ENCODE measurements around the gene PLEKHM2.
"Not testable (repeated sequence)": the region's sequence is repeated elsewhere in the genome, so short reads cannot be mapped to it uniquely, and the experiment has no call there.

The PLEKHM2 gene, protein sequence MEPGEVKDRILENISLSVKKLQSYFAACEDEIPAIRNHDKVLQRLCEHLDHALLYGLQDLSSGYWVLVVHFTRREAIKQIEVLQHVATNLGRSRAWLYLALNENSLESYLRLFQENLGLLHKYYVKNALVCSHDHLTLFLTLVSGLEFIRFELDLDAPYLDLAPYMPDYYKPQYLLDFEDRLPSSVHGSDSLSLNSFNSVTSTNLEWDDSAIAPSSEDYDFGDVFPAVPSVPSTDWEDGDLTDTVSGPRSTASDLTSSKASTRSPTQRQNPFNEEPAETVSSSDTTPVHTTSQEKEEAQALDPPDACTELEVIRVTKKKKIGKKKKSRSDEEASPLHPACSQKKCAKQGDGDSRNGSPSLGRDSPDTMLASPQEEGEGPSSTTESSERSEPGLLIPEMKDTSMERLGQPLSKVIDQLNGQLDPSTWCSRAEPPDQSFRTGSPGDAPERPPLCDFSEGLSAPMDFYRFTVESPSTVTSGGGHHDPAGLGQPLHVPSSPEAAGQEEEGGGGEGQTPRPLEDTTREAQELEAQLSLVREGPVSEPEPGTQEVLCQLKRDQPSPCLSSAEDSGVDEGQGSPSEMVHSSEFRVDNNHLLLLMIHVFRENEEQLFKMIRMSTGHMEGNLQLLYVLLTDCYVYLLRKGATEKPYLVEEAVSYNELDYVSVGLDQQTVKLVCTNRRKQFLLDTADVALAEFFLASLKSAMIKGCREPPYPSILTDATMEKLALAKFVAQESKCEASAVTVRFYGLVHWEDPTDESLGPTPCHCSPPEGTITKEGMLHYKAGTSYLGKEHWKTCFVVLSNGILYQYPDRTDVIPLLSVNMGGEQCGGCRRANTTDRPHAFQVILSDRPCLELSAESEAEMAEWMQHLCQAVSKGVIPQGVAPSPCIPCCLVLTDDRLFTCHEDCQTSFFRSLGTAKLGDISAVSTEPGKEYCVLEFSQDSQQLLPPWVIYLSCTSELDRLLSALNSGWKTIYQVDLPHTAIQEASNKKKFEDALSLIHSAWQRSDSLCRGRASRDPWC

DNA sequence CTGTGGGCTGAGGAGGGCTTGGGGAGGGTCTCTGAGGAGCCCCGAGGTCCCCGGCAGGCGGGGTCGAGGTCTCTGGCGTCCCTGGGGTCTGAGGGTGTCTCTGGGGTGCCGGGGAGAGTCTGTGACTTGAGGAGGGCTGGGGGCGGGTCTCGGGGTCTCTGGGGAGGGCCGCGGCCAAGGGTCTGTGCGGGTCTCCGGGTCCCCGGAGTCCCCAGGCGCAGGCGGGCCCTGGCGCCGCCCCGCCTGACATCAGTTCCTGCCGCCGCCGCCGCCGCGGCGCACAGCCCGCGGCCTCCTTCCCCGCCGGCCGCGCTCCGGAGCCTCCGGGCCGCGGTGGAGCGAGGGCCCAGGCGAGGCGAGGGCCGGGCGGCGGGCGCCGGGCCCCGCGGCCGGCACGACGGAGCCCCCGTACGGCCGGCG lies at the start of gene PLEKHM2:
Gene PLEKHM2, plus strand, starts transcription at position 279 of the 420 bp plus-strand sequence. CDS start 239 bp downstream, outside the sequence.
- DNase-seq (ENCODE audit: low read depth) = peak; percentile 38

DNA sequence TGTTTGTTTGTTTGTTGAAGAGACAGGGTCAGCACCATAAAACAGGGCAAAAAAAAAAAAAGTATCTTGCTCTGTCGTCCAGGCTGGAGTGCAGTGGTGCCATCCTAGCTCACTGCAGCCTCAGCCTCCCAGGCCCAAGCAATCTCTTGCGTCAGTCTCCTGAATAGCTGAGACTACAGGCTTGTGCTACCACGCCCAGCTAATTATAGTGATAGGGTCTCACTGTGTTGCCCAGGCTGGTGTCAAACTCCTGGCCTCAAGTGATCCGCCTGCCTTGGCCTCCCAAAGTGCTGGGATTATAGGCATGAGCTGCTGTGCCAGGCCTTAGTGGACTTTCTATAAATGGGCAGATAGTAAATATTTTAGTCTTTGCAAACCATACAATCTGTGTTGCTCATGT lies 47.7 kb upstream of the PLEKHM2 start:
- DNase-seq (ENCODE audit: low read depth) = no peak

DNA sequence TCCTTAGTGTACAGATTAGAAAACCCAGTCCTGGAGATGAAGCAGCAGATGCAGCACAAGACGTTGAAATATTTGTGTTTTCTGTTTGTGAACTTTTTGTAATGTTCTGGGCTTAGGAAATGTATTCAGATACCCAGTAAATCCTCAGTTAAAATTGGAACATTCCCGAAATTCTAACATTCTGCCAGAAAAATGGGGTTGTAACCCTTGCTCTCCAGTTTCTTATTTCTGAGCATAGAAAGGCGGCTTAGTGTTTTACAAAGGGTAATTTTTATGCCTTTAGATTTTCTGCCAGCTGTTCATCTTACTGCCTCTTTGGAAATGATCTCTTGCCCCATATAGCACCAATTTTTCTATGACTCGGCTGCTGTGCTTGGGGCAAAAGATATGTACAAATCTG lies 46.3 kb upstream of the PLEKHM2 start:
- DNase-seq (ENCODE audit: low read depth) = no peak

DNA sequence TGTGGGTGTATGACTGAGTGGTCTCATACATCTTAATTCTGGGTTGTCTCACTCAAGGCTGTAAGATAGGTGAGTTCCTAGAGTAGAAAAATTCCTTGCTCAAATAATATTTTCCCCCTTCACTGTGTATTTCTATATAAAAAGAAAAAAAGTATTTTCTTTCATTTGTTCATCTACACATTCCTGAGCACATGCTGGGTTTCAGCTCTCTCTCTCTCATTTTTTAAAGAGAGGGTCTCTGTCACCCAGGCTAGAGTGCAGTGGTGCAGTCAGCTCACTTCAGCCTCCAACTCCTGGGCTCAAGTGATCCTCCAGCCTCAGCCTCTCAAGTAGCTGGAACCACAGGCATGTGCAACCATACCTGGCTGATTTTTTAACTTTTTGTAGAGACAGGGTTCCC lies 44.9 kb upstream of the PLEKHM2 start:
- no peak for DNase-seq (ENCODE audit: low read depth)

DNA sequence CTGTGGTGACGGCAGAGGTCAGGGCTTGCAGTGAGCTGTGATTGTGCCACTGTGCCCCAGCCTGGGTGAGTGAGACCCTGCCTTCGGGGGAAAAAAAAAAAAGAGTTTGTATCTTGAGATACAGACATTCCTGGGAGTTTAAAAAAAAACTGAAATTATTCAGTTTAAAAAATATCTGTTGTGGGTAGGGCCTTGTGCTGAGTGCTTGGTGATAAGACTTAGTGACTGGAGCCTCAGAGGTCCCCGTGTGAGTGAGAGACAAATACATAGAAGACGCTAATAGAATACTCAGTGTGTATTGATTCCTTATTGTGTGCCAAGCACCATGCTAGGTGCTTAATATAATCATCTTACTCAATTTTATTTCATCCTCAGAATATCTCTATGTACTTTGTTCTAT lies 44.2 kb upstream of the PLEKHM2 start:
- DNase-seq (ENCODE audit: low read depth) = no peak

DNA sequence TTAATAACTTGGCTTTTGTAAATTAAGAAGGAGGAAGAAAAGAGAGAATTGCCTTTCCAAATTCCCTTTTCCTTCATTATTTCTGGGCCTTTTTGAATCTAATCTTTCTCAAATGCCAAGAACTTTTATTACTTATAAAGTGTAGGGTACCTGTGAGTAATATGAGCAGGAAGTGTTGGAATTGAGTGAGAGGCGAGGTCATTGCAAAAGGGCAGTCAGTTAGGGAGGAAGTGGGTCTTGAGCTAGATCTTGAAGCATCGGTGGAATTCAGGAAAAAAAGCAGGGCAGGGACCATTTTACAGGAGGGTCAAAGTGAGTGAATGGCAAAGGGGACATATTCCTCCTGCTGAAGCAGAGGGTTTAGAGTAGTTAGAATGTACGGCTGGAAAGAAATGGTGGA lies 43.5 kb upstream of the PLEKHM2 start:
- no peak for DNase-seq (ENCODE audit: low read depth)

DNA sequence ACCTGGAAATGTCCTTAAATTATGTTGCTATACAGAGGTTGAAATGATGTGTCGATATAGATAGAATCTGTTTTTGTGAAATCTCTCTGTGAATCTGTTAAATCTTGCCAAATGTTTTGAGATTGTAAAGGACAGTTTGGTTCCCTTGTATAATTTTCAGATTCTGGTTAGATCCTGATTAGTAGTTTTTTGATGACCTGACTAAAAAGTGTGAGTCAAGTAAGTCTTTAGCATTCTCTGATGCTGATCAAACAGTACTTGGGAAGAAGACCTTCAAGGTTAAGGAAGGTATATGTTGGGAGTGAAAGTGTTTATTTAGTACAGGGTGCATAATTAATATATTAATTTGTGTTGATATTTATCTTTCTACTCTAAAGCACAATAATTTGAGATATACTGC lies 34.2 kb upstream of the PLEKHM2 start:
- DNase-seq (ENCODE audit: low read depth) = no peak

DNA sequence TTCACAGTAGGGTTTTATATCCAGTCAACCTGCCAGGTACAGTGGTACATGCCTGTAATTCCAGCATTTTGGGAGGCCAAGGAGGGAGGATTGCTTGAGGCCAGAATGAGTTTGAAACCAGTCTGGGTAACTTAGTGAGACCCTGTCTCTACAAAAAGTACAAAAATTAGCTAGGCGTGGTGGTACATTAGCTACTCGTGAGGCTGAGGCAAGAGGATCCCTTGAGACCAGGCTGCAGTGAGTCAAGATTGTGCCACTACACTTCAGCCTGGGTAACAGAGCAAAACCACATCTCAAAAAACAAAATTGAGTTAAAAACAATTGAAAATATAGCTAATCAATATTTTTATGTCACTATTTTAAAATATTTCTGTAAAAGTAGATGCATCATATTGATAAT lies 33.7 kb upstream of the PLEKHM2 start:
- DNase-seq (ENCODE audit: low read depth) = no peak

DNA sequence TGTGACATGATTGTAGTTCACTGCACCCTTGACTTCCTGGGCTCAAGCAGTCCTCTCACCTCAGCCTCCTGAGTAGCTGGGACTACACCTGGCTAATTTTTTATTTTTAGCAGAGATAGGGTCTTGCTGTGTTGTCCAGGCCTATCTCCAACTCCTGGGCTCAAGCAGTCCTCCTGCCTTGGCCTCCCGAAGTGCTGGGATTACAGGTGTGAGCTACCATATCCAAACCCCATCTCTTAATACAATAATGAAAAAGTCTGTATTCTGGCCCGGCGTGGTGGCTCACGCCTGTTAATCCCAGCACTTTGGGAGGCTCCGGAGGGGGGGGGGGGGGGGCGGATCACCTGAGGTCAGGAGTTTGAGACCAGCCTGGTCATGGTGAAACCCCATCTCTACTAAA lies 32.0 kb upstream of the PLEKHM2 start:
- not testable (repeated sequence) for DNase-seq (ENCODE audit: low read depth)

DNA sequence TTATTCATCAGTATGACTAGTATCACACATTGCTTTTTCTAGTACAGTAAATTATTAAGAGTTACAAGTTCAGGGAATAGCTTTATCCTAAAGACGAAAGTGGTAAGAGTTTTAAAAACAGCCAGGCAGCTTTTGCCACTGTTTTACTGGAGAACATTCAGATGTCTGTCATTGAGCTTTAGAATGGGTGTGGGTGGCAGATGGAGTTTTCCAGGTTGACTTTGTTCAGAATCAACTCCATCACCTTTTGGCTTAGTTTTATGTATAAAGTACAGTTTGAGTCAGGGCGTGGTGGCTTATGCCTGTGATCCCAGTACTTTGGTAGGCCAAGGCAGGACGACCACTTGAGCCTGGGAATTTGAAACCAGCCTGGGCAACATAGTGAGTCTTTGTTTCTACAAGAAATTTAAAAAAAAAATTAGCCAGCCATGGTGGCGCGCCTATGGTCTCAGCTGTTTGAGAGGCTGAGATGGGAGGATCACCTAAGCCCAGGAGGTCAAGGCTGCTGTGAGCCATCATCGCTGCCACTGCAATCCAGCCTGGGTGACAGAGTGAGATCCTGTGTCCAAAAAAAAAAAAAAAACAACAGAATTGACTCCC lies 29.9 kb upstream of the PLEKHM2 start:
- DNase-seq (ENCODE audit: low read depth) = no peak

DNA sequence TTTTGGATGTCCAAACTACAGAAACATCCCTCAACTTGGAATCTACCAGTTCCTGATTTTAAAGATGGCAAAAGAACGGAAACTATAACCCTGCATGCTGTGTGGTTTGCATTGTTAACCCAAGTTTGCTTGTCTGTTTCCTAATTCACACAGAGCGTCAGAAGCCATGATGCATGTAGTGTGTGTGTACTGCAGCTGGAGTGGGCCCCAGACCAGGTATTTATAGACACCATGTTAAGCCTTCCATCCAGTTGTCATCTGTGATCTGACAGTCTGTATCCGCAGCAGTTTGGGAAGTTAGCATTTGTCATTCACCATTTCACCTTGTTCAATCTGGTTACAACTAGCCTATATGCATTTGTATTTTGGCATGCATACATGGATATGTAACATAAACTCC lies 27.7 kb upstream of the PLEKHM2 start:
- DNase-seq (ENCODE audit: low read depth) = no peak

DNA sequence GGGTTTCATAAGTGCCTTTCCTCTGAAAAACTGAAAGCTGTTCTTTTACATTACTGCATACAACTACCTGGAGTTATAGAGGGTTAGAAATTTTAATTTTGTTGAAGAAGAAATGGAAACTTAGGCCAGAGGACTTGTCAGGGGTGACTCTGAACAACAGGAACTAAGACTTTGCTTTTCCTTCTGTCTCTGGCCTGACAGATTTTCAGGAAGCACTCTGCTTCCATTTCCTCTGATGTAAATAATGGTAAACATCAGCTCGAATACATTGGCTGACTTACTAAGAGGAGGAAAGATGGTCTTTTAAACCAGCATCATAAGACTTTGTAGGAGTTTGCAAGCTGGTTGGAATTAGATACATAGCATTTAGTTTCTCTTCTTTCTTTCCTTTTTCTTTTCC lies 27.1 kb upstream of the PLEKHM2 start:
- DNase-seq (ENCODE audit: low read depth) = no peak

DNA sequence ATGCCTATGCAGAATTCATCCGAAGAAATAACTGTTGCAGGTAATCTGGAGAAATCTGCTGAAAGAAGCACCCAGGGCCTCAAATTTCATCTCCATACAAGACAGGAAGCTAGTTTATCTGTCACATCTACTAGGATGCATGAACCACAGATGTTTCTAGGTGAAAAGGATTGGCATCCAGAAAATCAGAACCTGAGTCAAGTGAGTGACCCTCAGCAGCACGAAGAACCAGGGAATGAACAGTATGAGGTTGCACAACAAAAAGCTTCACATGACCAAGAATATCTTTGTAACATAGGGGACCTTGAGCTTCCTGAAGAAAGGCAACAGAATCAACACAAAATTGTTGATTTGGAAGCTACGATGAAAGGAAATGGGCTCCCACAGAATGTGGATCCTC lies 24.0 kb upstream of the PLEKHM2 start:
- DNase-seq (ENCODE audit: low read depth) = no peak

DNA sequence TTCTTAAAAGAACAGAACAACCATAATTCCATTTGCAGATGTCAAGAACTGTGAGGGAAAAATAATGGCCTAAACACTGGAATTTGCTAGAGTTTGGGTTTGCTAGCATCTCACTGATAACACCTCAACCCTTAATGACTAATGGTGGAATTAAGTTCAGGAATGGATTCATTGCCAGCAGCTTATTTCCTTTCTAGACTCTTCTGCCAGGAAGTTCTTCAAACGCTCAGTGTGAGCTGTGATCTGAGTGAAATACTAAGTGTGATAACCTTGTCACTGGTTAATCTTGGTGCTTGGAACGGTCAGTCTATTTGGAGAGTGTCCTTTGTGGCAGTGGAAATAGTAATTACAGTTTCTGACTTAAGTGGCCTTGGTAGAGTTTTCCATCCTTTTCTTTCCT lies 21.6 kb upstream of the PLEKHM2 start:
- DNase-seq (ENCODE audit: low read depth) = no peak

DNA sequence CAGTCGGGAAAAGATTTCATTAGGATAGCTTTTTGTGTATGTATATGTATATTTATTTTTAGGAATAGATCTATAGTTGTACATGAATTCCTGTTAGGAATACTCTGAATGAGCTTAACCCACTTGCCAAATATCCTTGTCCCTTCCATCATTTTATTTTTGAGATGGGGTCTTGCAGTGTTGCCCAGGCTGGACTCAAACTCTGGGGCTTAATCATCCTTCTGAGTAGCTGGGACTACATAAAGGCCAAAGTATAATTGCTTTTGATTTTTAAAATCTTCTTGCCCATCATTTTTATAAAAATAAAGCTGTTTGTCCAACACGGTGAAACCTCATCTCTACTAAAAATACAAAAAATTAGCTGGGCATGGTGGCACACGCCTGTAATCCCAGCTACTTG lies 20.2 kb upstream of the PLEKHM2 start:
- no peak for DNase-seq (ENCODE audit: low read depth)

DNA sequence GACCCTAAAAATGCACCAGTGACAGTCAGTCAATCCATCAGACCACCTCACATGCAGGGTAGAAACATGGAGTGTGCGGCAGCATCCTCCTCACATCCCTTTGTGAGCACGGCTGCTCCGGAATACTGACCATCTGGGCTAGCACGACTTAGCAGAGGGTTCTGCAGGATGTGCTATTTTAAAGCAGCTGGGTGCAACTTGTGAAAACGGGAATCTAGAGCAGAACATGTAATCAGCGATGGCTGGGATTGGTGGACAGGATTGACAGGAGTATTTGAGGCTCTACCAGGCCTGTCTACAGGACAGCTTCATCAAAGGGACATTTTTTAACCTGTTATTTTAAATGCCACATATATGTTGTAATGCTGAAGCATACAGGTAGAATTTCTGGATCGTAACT lies 16.8 kb upstream of the PLEKHM2 start:
- DNase-seq (ENCODE audit: low read depth) = no peak

DNA sequence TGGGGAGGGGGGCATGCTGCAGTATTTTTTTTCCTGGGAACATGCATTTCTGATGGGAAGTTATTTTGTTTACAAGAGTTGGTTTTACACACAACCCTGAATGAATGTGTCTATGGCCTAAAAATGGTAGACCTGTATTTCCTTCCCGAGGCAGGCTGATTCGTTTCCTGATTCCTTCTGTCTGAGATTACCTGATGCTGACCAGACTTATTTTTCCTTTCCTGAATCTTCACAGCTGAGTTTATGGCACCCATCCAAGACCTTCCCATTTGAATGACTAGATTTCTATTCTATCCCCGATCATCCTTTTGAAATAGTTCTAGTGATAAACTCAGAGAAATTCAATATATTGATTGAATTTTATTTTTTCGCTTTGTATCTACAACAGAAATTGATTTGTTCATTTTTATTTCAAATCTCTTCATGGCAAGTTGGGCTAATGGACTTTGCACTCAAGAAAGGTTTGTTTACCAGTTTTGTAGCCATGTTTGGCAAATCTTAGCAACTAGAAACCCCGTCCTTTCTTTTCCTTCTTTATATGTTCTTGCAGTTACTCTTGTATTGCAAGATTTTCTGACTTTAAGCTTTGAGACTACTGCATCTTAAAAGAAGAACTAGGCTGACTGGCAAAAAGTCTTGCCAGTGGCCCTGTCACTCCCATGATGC lies 15.9 kb upstream of the PLEKHM2 start:
- no peak for DNase-seq (ENCODE audit: low read depth)

DNA sequence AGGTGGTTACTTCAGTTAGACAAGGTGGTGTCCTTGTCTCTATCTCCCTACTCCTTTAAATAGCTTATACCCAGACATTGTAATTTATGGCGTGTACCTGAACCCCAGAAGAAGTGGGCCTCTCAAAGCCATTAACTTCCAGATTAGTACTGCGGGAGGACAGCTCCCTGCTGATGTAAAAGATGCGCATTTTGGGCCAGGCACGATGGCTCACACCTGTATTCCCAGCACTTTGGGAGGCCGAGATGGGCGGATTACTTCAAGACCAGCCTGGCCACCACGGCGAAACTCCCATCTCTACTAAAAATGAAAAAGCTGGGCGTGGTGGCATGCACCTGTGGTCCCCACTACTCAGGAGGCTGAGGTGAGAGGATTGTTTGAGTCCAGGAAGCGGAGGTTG lies 15.0 kb upstream of the PLEKHM2 start:
- DNase-seq (ENCODE audit: low read depth) = no peak

DNA sequence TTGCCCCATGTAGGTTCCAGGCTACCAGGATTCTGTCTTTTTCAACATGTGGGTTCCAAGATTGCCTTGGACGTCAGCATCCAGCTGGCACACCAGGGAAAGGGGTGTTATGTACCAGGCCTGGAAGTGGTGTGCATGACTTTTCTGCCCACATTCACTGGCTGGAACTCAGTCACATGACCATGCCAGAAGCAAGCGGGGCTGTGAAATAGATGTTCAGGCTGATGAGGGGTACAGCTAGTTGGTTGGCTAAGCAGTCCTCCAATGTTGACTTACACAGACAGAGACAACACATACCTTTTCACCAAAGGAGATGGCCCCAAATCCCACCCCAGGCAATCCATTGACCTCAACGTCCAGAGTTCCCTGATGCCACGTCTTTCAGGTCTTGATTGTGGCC lies 14.3 kb upstream of the PLEKHM2 start:
- no peak for DNase-seq (ENCODE audit: low read depth)

DNA sequence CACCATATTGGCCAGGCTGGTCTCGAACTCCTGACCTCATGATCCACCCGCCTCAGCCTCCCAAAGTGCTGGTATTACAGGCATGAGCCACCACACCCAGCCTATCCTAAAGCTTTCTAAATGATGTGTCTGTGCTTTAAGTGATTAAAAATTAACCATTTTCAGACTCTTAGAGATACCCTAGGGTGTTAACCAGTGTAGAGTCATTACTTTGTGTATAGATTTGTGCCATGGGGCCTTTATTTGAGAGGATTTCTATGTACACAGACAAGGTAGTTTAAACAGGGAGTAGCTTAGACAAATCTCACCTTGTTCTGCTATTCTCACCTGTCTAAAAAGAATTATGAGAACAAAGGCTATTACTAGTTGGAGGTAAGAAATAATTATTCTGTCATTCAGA lies 12.7 kb upstream of the PLEKHM2 start:
- DNase-seq (ENCODE audit: low read depth) = no peak

DNA sequence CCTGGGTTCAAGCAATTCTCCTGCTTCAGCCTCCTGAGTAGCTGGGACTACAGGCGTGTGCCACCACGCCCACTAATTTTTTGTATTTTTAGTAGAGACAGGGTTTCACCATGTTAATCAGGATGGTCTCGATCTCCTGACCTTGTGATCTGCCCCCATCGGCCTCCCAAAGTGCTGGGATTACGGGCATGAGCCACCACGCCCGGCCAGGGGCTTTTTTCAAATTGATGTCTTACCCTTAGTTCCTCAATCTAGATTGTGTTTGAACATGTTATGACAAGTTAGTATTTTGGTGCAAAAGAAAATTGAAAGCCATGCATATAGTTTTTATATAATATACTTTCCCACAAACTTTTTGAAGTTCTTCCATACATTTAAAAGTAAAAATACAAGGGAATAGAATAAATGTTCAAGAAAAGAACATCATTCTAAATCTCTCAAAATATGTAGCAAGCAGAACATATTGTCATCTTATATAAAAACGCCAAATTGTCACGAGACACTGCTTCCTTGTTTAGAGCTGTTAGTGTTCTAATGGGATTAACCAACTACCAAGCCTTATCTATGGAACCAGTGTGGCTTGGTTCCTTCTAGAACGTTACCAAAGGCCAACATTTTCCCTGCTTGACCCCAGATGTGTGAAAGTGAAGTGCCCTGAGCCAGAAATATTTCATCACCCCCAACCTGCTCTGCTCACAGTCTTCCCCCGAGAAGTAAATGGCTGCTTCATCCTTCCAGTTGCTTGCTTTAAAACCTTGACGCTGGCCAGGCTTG lies 9.5 kb upstream of the PLEKHM2 start:
- no peak for DNase-seq (ENCODE audit: low read depth)
